H9 (cell line): Measurements from ENCODE around the gene NFX1. TPM values are rescaled to one million over a fixed set of nuclear protein-coding genes. Genes with fewer than 3 reads are reported as not detected.
A peak's percentile ranks its signal among the peaks of the same experiment; 100 is the strongest.

Experiments
- DNase-seq: peaks from one replicate; pipeline ENCODE4 v3.0.0-alpha.2; 2017
- H2AFZ ChIP-seq: one replicate; pipeline ENCODE4 v1.6.1; 2013; ENCODE audit warnings: mild to moderate bottlenecking, low read length, control low read depth, moderate library complexity
- H2AK5ac ChIP-seq: 2 replicates; pipeline ENCODE4 v1.6.1; 2013; ENCODE audit warnings: low read length, control low read depth, mixed read lengths; ENCODE audit not compliant: insufficient read length
- H2BK120ac ChIP-seq: one replicate; pipeline ENCODE4 v1.6.1; 2013; ENCODE audit warnings: low read depth, mild to moderate bottlenecking, low read length, control low read depth, inconsistent platforms; ENCODE audit not compliant: poor library complexity, severe bottlenecking
- H2BK12ac ChIP-seq: 2 replicates; pipeline ENCODE4 v1.6.1; 2013; ENCODE audit warnings: low read length, control low read depth, mixed read lengths, low read depth; ENCODE audit not compliant: insufficient read length
- H2BK15ac ChIP-seq: 2 replicates; pipeline ENCODE4 v1.6.1; 2013; ENCODE audit warnings: low read depth, low read length, control low read depth
- H2BK20ac ChIP-seq: one replicate; pipeline ENCODE4 v1.6.1; 2013; ENCODE audit warnings: low read depth, mild to moderate bottlenecking, low read length, control low read depth, inconsistent platforms; ENCODE audit not compliant: poor library complexity, severe bottlenecking
- H2BK5ac ChIP-seq: 2 replicates; pipeline ENCODE4 v1.6.1; 2013; ENCODE audit warnings: low read length, control low read depth, mixed read lengths; ENCODE audit not compliant: insufficient read length
- H3K14ac ChIP-seq: 2 replicates; pipeline ENCODE4 v1.6.1; 2013; ENCODE audit warnings: low read length, control low read depth; ENCODE audit not compliant: insufficient read depth
- H3K18ac ChIP-seq: 2 replicates; pipeline ENCODE4 v1.6.1; 2013; ENCODE audit warnings: low read depth, mild to moderate bottlenecking, mixed read lengths, low read length, control low read depth; ENCODE audit not compliant: insufficient read length
- H3K23ac ChIP-seq: 2 replicates; pipeline ENCODE4 v1.6.1; 2013; ENCODE audit warnings: low read length, control low read depth, mixed read lengths, low read depth; ENCODE audit not compliant: insufficient read length
- H3K23me2 ChIP-seq: 2 replicates; pipeline ENCODE4 v1.6.1; 2013; ENCODE audit warnings: low read depth, mild to moderate bottlenecking, mixed read lengths, low read length, control low read depth; ENCODE audit not compliant: insufficient read length, poor library complexity, severe bottlenecking
- H3K27ac ChIP-seq: 2 replicates; pipeline ENCODE4 v1.5.1; 2013; ENCODE audit warnings: low read length, control low read depth, mixed read lengths, low read depth; ENCODE audit not compliant: insufficient read length
- H3K27me3 ChIP-seq: 2 replicates; pipeline ENCODE4 v1.6.1; 2013; ENCODE audit warnings: low read length, control low read depth, inconsistent platforms; ENCODE audit not compliant: insufficient read depth
- H3K4ac ChIP-seq: 2 replicates; pipeline ENCODE4 v1.6.1; 2013; ENCODE audit warnings: low read depth, mild to moderate bottlenecking, control low read depth, inconsistent platforms, low read length, moderate library complexity
- H3K4me1 ChIP-seq: 2 replicates; pipeline ENCODE4 v1.6.1; 2013; ENCODE audit warnings: low read length, control low read depth, inconsistent platforms; ENCODE audit not compliant: insufficient read depth
- H3K4me2 ChIP-seq: 2 replicates; pipeline ENCODE4 v1.6.1; 2013; ENCODE audit warnings: low read length, control low read depth, mixed read lengths; ENCODE audit not compliant: insufficient read length, insufficient read depth
- H3K56ac ChIP-seq: 2 replicates; pipeline ENCODE4 v1.6.1; 2013; ENCODE audit warnings: low read depth, mild to moderate bottlenecking, mixed read lengths, low read length, control low read depth; ENCODE audit not compliant: insufficient read length
- H3K79me1 ChIP-seq: 2 replicates; pipeline ENCODE4 v1.6.1; 2013; ENCODE audit warnings: low read depth, mild to moderate bottlenecking, moderate library complexity, low read length, control low read depth, inconsistent platforms; ENCODE audit not compliant: insufficient read depth, poor library complexity, severe bottlenecking
- H3K79me2 ChIP-seq: 2 replicates; pipeline ENCODE4 v1.6.1; 2013; ENCODE audit warnings: low read length, control low read depth, inconsistent platforms; ENCODE audit not compliant: insufficient read depth
- H3K9ac ChIP-seq: 2 replicates; pipeline ENCODE4 v1.6.1; 2013; ENCODE audit warnings: low read length, control low read depth, mixed read lengths; ENCODE audit not compliant: insufficient read length; ENCODE audit errors: extremely low read depth
- H3K9me3 ChIP-seq: one replicate; pipeline ENCODE4 v1.6.1; 2013; ENCODE audit warnings: low read depth, low read length, inconsistent platforms; ENCODE audit not compliant: control insufficient read depth
- H3T11ph ChIP-seq: one replicate; pipeline ENCODE4 v1.6.1; 2013; ENCODE audit warnings: mild to moderate bottlenecking, low read length, control low read depth, inconsistent platforms
- H4K20me1 ChIP-seq: one replicate; pipeline ENCODE4 v1.6.1; 2013; ENCODE audit not compliant: control insufficient read depth, insufficient read length, insufficient read depth
- H4K5ac ChIP-seq: 2 replicates; pipeline ENCODE4 v1.6.1; 2013; ENCODE audit warnings: low read depth, mild to moderate bottlenecking, mixed read lengths, low read length, control low read depth; ENCODE audit not compliant: insufficient read length
- H4K8ac ChIP-seq: replicated peaks from 2 replicates; pipeline ENCODE4 v1.6.1; 2013; ENCODE audit warnings: low read length, control low read depth, mixed read lengths, low read depth; ENCODE audit not compliant: insufficient read length
- H4K91ac ChIP-seq: 2 replicates; pipeline ENCODE4 v1.6.1; 2013; ENCODE audit warnings: low read depth, mild to moderate bottlenecking, moderate library complexity, mixed read lengths, low read length, control low read depth; ENCODE audit not compliant: insufficient read length
- H3K27ac Mint-ChIP-seq, 3 experiments: 2 replicates in 2 of 3; 3 replicates in 1 of 3; pipeline ENCODE4 v1.8.0; 2020 to 2021; ENCODE audit warnings: mixed read lengths in 3 of 3, mild to moderate bottlenecking in 1 of 3, moderate library complexity in 1 of 3
- H3K27me3 Mint-ChIP-seq: 2 replicates; pipeline ENCODE4 v1.8.0; 2021; ENCODE audit warnings: low read depth, mild to moderate bottlenecking, moderate library complexity, mixed read lengths
- H3K36me3 Mint-ChIP-seq, 3 experiments: 2 replicates in 2 of 3; 3 replicates in 1 of 3; pipeline ENCODE4 v1.8.0; 2020 to 2021; ENCODE audit warnings: low read depth in 3 of 3, mixed read lengths in 3 of 3; ENCODE audit not compliant: insufficient read depth in 1 of 3
- H3K4me1 Mint-ChIP-seq, 2 experiments: 2 replicates each; pipeline ENCODE4 v1.8.0; 2020; ENCODE audit warnings: mixed read lengths in 2 of 2
- H3K4me3 Mint-ChIP-seq, 2 experiments: 2 replicates in 1 of 2; 3 replicates in 1 of 2; pipeline ENCODE4 v1.8.0; 2020 to 2021; ENCODE audit warnings: mild to moderate bottlenecking in 2 of 2, mixed read lengths in 2 of 2, moderate library complexity in 1 of 2
- H3K9me3 Mint-ChIP-seq, 2 experiments: 2 replicates in 1 of 2; 3 replicates in 1 of 2; pipeline ENCODE4 v1.8.0; 2020; ENCODE audit warnings: mild to moderate bottlenecking in 2 of 2, mixed read lengths in 2 of 2, moderate library complexity in 1 of 2
- CTCF ChIP-seq: fragments of 200-600 bp; sonication (generic); conservative IDR thresholded peaks from 3 replicates; pipeline ENCODE4 v1.8.0; 2021; ENCODE audit warnings: antibody characterized with exemption, mild to moderate bottlenecking
- WGBS: extraction: QIAGEN DNeasy Blood & Tissue Kit; methylation state at CpG from one replicate; pipeline ENCODE4 v1.1.7; 2013; ENCODE audit warnings: missing lambda C conversion rate, low lambda C conversion rate, mixed read lengths; ENCODE audit not compliant: insufficient read length; ENCODE audit errors: extremely low coverage; 5-methylcytosine and 5-hydroxymethylcytosine counted together
- total RNA-seq: library from RNA; stranded (reverse); gene quantifications from 2 replicates; pipeline ENCODE4 v1.2.1, GENCODE V29; 2021

Gene NFX1
- total RNA-seq, 1 experiment from 2014 or later, result 35.1 TPM

- Mint-ChIP-seq H3K27me3 (peaks cover 5% of the 10 kb centered on the region; the same call in 1 of the 2 replicates), H3K4me3 (no peak overlapping the region), H3K9me3 (no peaks in the 10 kb centered on the region), H3K36me3 (peaks cover 0 to 10% (median 2%) of the 10 kb centered on the region in 3 experiments; a peak in 1 of 7 replicates), H3K27ac (peak overlapping the region in 1 of 3 experiments; percentile 68; a peak in 2 of 7 replicates), H3K4me1 (no peaks in the 10 kb centered on the region; a peak in 1 of 4 replicates)
- Histone ChIP-seq H2BK15ac (no peak overlapping the region), H3K79me2 (no peaks in the 10 kb centered on the region; the same call in 1 of the 2 replicates), H3K4me2 (no peak overlapping the region), H2BK12ac (no peak overlapping the region), H4K91ac (no peak overlapping the region), H3K14ac (no peak overlapping the region), H3K4ac (no peak overlapping the region), H3K79me1 (no peaks in the 10 kb centered on the region), H3K18ac (no peak overlapping the region), H2BK120ac (no peak overlapping the region), H3K4me1 (no peaks in the 10 kb centered on the region), H2AK5ac (no peak overlapping the region), H3K9me3 (no peaks in the 10 kb centered on the region), H3K27me3 (no peaks in the 10 kb centered on the region), H3K23ac (no peak overlapping the region), H3K27ac (no peak overlapping the region), H2AFZ (no peak overlapping the region), H3K56ac (no peak overlapping the region), H3T11ph (no peak overlapping the region), H3K23me2 (no peaks in the 10 kb centered on the region), H3K9ac (no peak overlapping the region), H2BK20ac (no peak overlapping the region), H4K5ac (no peak overlapping the region), H2BK5ac (no peak overlapping the region), H4K20me1 (no peaks in the 10 kb centered on the region), H4K8ac (no peak overlapping the region)
- TF ChIP-seq CTCF, result no peak
- no peak for DNase-seq
- WGBS, result no CpG with 5 or more reads among the region's 2 CpGs
Observed at GRCh38 chr9:33245341-33245740, 45.0 kb upstream of the NFX1 start.
